GM23248 (cell line): Measurements from ENCODE around the gene LRRC1. TPM values are rescaled to one million over a fixed set of nuclear protein-coding genes. Genes with fewer than 3 reads are reported as not detected.

ENCODE experiments used
- DNase-seq: peaks from one replicate; pipeline ENCODE4 v3.0.0-alpha.2; 2015
- H2AFZ ChIP-seq: fragments of 200-600 bp; sonication (generic); 2 replicates; pipeline ENCODE4 v1.6.1; 2016; ENCODE audit warnings: antibody characterized with exemption
- H3F3A ChIP-seq: fragments of 200-600 bp; sonication (generic); 2 replicates; pipeline ENCODE4 v1.6.1; 2016; ENCODE audit warnings: mild to moderate bottlenecking, antibody characterized with exemption, mixed run types; ENCODE audit not compliant: insufficient read depth
- H3K27ac ChIP-seq: fragments of 200-600 bp; sonication (generic); 2 replicates; pipeline ENCODE4 v1.5.1; 2016; ENCODE audit warnings: mild to moderate bottlenecking
- H3K27me3 ChIP-seq: fragments of 200-600 bp; sonication (generic); replicated peaks from 2 replicates; pipeline ENCODE4 v1.6.1; 2016; ENCODE audit warnings: mild to moderate bottlenecking; ENCODE audit not compliant: insufficient read depth
- H3K36me3 ChIP-seq: fragments of 200-600 bp; sonication (generic); 2 replicates; pipeline ENCODE4 v1.6.1; 2016; ENCODE audit warnings: low read depth, mild to moderate bottlenecking
- H3K4me1 ChIP-seq: fragments of 200-600 bp; sonication (generic); 2 replicates; pipeline ENCODE4 v1.6.1; 2016; ENCODE audit warnings: mild to moderate bottlenecking; ENCODE audit not compliant: insufficient read depth
- H3K4me2 ChIP-seq: fragments of 200-600 bp; sonication (generic); one replicate; pipeline ENCODE4 v1.6.1; 2016; ENCODE audit warnings: mild to moderate bottlenecking; ENCODE audit not compliant: unreplicated experiment
- H3K4me3 ChIP-seq: fragments of 200-600 bp; sonication (generic); 2 replicates; pipeline ENCODE4 v1.5.1; 2016; ENCODE audit warnings: mild to moderate bottlenecking
- H3K79me2 ChIP-seq: fragments of 200-600 bp; sonication (generic); 2 replicates; pipeline ENCODE4 v1.6.1; 2016; ENCODE audit warnings: mild to moderate bottlenecking; ENCODE audit not compliant: insufficient read depth
- H3K9ac ChIP-seq: fragments of 200-600 bp; sonication (generic); 2 replicates; pipeline ENCODE4 v1.6.1; 2016; ENCODE audit warnings: mild to moderate bottlenecking
- H3K9me2 ChIP-seq: fragments of 200-600 bp; sonication (generic); 2 replicates; pipeline ENCODE4 v1.6.1; 2016; ENCODE audit warnings: mixed run types, mild to moderate bottlenecking, moderate library complexity; ENCODE audit not compliant: insufficient read depth
- H3K9me3 ChIP-seq: fragments of 200-600 bp; sonication (generic); one replicate; pipeline ENCODE4 v1.6.1; 2017; ENCODE audit warnings: low read depth
- H4K20me1 ChIP-seq: fragments of 200-600 bp; sonication (generic); 2 replicates; pipeline ENCODE4 v1.6.0; 2016; ENCODE audit not compliant: insufficient read depth
- EZH2 ChIP-seq: fragments of 200-600 bp; sonication (generic); IDR thresholded peaks from 2 replicates; pipeline ENCODE4 v1.6.1; 2018; ENCODE audit warnings: antibody characterized with exemption, mild to moderate bottlenecking; ENCODE audit not compliant: insufficient read depth, poor library complexity, severe bottlenecking
- EZH2phosphoT487 ChIP-seq: fragments of 200-600 bp; sonication (generic); IDR thresholded peaks from 2 replicates; pipeline ENCODE4 v1.6.1; 2018; ENCODE audit warnings: antibody characterized with exemption, moderate library complexity, mild to moderate bottlenecking, low read depth; ENCODE audit not compliant: insufficient read depth
- WGBS, 2 experiments: methylation state at CpG; one replicate each; pipeline ENCODE4 v1.1.6; 2015 to 2017; ENCODE audit warnings: low lambda C conversion rate in 2 of 2, low coverage in 1 of 2; ENCODE audit errors: missing lambda C conversion rate in 2 of 2; 5-methylcytosine and 5-hydroxymethylcytosine counted together
- in situ Hi-C: fragments of 300-500 bp; cut with MboI; formaldehyde crosslinking; loops from 2 replicates; pipeline ENCODE4 v1.15.0; 2020
- polyA plus RNA-seq: library from polyadenylated mRNA; unstranded; fragments of >200 nt; fragmentation: Nextera tagmentation; extraction: Ambion mirVana; gene quantifications from 2 replicates; pipeline ENCODE4 v1.2.1, GENCODE V29; 2016
- total RNA-seq: library from RNA; depleted of rRNA; stranded (reverse); fragments of >200 nt; shearing (Covaris generic); gene quantifications from 2 replicates; pipeline ENCODE4 v1.2.3, GENCODE V29; 2014

Gene LRRC1
- total and polyA plus RNA-seq, 2 experiments from 2014 or later: 3.6 to 5.6 TPM

DNA sequence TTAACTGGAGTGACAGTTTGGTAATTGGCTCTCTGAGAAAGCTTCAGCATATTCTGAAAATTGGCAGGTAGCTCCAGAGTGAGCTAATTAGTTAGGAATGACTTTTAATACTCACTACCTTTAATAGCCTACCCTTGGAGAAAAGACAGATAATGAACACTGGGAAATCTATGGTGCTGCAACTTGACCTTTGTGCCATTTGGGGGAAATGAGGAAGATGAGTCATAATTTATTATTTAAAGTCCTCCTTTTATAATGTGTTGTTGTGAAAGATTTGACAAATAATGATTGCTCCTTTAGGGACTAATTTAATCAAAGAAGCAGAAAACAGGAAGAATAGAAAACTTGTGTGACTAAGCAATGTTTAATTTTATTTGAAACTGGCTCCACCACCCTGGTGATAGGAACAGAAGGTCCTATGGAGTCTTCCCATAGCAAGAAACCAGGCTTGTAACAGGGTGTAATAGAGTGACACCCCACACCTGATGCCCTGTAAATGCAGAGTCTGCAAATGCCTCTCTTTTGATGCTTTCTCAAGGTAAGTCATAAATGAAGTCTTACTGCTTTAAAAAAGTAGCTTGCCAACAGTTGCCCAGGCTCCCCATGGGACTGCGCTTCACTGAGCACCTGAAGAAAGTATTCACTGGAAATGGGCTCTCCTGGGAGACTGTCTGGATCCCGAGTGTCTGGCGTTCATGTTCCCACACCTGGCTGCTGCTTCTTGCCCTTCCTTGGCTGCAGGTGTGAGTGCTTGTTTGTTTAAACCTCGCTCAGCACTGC, 134.4 kb downstream of the LRRC1 start:
- Histone ChIP-seq H4K20me1 (no peaks in the 10 kb centered on the region), H2AFZ (no peak overlapping the region), H3K27me3 (no peaks in the 10 kb centered on the region), H3K9ac (no peak overlapping the region), H3K9me2 (no peaks in the 10 kb centered on the region), H3K27ac (no peak overlapping the region), H3K4me1 (peaks cover 11% of the 10 kb centered on the region; the same call in 1 of the 2 replicates), H3K4me3 (no peak overlapping the region), H3K9me3 (no peaks in the 10 kb centered on the region), H3K36me3 (no peaks in the 10 kb centered on the region), H3K4me2 (no peak overlapping the region), H3K79me2 (no peaks in the 10 kb centered on the region), H3F3A (no peaks in the 10 kb centered on the region)
- in situ Hi-C loops: no loop called here
- WGBS, 2 experiments: 86 to 90% methylated on average over 4 of the region's 4 CpGs
- DNase-seq: no peak
- TF ChIP-seq EZH2: no peak
- TF ChIP-seq EZH2phosphoT487: no peak

DNA sequence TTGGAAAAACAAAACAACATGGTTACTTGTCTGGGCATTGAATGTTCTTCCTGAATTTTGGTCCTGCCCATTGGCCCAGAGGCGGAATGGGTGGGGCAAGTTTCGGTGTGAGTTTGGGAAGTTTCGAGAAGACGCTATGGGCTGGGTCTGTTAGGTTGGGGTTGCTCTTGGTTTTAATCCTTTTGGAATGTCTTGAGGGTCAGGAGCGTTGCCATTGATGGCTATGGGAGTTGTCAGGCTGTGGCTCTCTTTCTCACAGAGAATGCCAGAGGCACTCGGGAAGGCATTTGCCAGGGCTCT, 135.0 kb downstream of the LRRC1 start:
- Histone ChIP-seq H3K27me3 (no peaks in the 10 kb centered on the region), H3K4me2 (no peak overlapping the region), H3K27ac (no peak overlapping the region), H2AFZ (no peak overlapping the region), H3K36me3 (no peaks in the 10 kb centered on the region), H3K9me2 (no peaks in the 10 kb centered on the region), H3F3A (no peaks in the 10 kb centered on the region), H3K4me1 (peaks cover 11% of the 10 kb centered on the region; the same call in 1 of the 2 replicates), H3K9ac (no peak overlapping the region), H3K9me3 (no peaks in the 10 kb centered on the region), H3K4me3 (no peak overlapping the region), H4K20me1 (no peaks in the 10 kb centered on the region), H3K79me2 (no peaks in the 10 kb centered on the region)
- WGBS, 2 experiments: 98 to 99% methylated on average over 6 of the region's 6 CpGs
- in situ Hi-C loops: no loop called here
- no peak for TF ChIP-seq EZH2phosphoT487
- TF ChIP-seq EZH2: no peak
- DNase-seq: no peak

DNA sequence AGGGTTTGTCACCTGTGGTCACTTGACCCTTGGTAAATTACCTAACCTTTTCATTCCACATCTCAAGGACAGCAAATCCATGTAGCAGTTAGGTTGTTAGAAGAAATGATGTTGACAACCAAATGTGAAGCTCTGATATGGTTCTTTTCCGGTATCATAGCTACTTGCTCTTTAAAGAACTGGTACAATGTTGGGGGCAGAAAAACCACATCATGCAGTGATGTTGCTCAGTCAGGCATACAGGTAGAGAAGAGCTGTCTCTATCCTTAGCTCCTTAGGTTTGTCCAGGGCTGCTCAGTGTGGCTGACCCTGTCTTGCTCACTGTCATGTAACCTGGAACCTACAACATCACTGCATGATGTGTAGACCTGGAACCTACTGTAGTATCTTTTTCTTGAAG, 135.5 kb downstream of the LRRC1 start:
- H3K27me3 ChIP-seq: no peaks in the 10 kb centered on the region
- in situ Hi-C loops: no loop called here
- no peak overlapping the region for H3K27ac ChIP-seq
- H2AFZ ChIP-seq: no peak overlapping the region
- H3F3A ChIP-seq: no peaks in the 10 kb centered on the region
- no peak for DNase-seq
- no peak for TF ChIP-seq EZH2
- TF ChIP-seq EZH2phosphoT487: no peak
- H3K4me1 ChIP-seq: peaks cover 11% of the 10 kb centered on the region; the same call in 1 of the 2 replicates
- no peaks in the 10 kb centered on the region for H3K9me3 ChIP-seq
- no peaks in the 10 kb centered on the region for H3K36me3 ChIP-seq
- H3K4me2 ChIP-seq: no peak overlapping the region
- no peaks in the 10 kb centered on the region for H4K20me1 ChIP-seq
- H3K9me2 ChIP-seq: no peaks in the 10 kb centered on the region
- no peak overlapping the region for H3K4me3 ChIP-seq
- no peaks in the 10 kb centered on the region for H3K79me2 ChIP-seq
- no peak overlapping the region for H3K9ac ChIP-seq
- WGBS, 2 experiments: 97 to 100% methylated on average over 1 of the region's 1 CpG

DNA sequence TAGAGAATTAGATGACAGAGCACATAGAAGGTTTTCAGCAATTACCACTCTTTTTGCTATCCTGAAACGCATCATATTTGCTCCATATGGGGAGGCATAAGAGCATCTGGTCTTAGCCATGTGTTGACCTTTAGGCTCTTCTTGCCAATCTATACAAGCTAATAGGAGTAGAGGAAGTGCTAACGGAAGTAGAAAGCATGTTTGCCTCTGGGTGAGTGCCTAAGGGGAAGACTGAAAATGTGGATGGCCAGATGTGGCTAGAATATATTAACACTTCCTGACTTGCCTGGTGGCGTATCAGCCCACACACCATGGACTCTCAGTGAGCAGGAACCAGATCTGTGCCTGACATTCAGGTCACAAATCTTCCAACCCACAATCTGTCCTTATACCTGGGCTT, 136.3 kb downstream of the LRRC1 start:
- WGBS, 2 experiments: 80 to 81% methylated on average over 3 of the region's 3 CpGs
- Histone ChIP-seq H3K9ac (no peak overlapping the region), H3K9me3 (no peaks in the 10 kb centered on the region), H3F3A (no peaks in the 10 kb centered on the region), H4K20me1 (no peaks in the 10 kb centered on the region), H3K27ac (no peak overlapping the region), H3K27me3 (no peaks in the 10 kb centered on the region), H3K9me2 (no peaks in the 10 kb centered on the region), H3K4me2 (no peak overlapping the region), H2AFZ (no peak overlapping the region), H3K36me3 (no peaks in the 10 kb centered on the region), H3K79me2 (no peaks in the 10 kb centered on the region), H3K4me1 (peaks cover 11% of the 10 kb centered on the region; the same call in 1 of the 2 replicates), H3K4me3 (no peak overlapping the region)
- no peak for DNase-seq
- in situ Hi-C loops: no loop called here
- no peak for TF ChIP-seq EZH2phosphoT487
- no peak for TF ChIP-seq EZH2

DNA sequence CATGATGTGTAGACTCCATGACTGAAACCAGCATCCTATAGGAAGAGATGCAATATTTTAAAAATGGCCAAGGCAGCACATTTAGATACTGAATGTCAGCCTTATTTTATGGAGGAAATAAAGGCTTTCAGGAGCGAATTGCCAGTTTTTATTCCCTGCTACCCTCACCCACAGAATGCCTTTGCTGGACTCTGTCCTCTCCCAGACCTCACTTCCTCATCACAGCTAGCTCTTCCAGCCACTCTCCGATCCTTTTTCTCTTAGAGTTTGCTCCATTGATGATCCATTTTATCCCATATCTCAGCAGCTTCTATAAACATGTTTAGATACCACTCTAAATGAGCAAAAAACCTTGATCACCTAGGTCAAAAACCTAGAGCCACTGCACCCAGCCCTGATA, 137.7 kb downstream of the LRRC1 start:
- TF ChIP-seq EZH2phosphoT487 (no peak), EZH2 (no peak)
- WGBS, 2 experiments: 85 to 87% methylated on average over 2 of the region's 2 CpGs

More for the DNA sequence above, 137.7 kb downstream of the LRRC1 start:
- H3K9me2 ChIP-seq: no peaks in the 10 kb centered on the region
- no peaks in the 10 kb centered on the region for H3K36me3 ChIP-seq
- no peaks in the 10 kb centered on the region for H3K79me2 ChIP-seq
- H3K4me3 ChIP-seq: no peak overlapping the region
- H3K4me1 ChIP-seq: 0 out of 2 replicates have a peak, but pooled peaks cover 4% of the 10 kb centered on the region
- H3F3A ChIP-seq: no peaks in the 10 kb centered on the region
- H3K9ac ChIP-seq: no peak overlapping the region
- no peak overlapping the region for H2AFZ ChIP-seq
- in situ Hi-C loops: no loop called here
- no peaks in the 10 kb centered on the region for H3K27me3 ChIP-seq
- no peaks in the 10 kb centered on the region for H4K20me1 ChIP-seq
- no peak overlapping the region for H3K27ac ChIP-seq
- no peak overlapping the region for H3K4me2 ChIP-seq
- DNase-seq: no peak
- H3K9me3 ChIP-seq: no peaks in the 10 kb centered on the region
